Mesenchymal stem cell (in vitro differentiated cells and primary cell): Measurements from ENCODE around the gene SLC36A3.

Source experiments
- DNase-seq: peaks from one replicate; pipeline ENCODE4 v3.0.0-alpha.2; 2013
- H2AFZ ChIP-seq: one replicate; pipeline ENCODE4 v1.6.1; 2013; ENCODE audit warnings: low read depth, mild to moderate bottlenecking, control low read depth, inconsistent platforms, low read length, moderate library complexity
- H2AK5ac ChIP-seq: 2 replicates; pipeline ENCODE4 v1.6.1; 2013; ENCODE audit warnings: low read length, moderate library complexity, mild to moderate bottlenecking, inconsistent platforms; ENCODE audit not compliant: severe bottlenecking
- H2BK120ac ChIP-seq: one replicate; pipeline ENCODE4 v1.6.1; 2013; ENCODE audit warnings: low read depth, mild to moderate bottlenecking, inconsistent platforms, low read length, moderate library complexity
- H2BK12ac ChIP-seq, 2 experiments: one replicate each; pipeline ENCODE4 v1.6.1; 2013; ENCODE audit warnings: inconsistent platforms in 2 of 2, low read length in 2 of 2, mild to moderate bottlenecking in 2 of 2, moderate library complexity in 2 of 2, control low read depth in 1 of 2
- H2BK15ac ChIP-seq: one replicate; pipeline ENCODE4 v1.6.1; 2013; ENCODE audit warnings: mild to moderate bottlenecking, low read depth, inconsistent platforms; ENCODE audit not compliant: poor library complexity, severe bottlenecking
- H2BK5ac ChIP-seq: 2 replicates; pipeline ENCODE4 v1.6.1; 2013; ENCODE audit warnings: low read depth, mild to moderate bottlenecking, low read length, control low read depth, inconsistent platforms; ENCODE audit not compliant: poor library complexity, severe bottlenecking
- H3K14ac ChIP-seq, 2 experiments: one replicate each; pipeline ENCODE4 v1.6.1; 2013; ENCODE audit warnings: inconsistent platforms in 2 of 2, low read length in 2 of 2, control low read depth in 1 of 2, mild to moderate bottlenecking in 1 of 2, moderate library complexity in 1 of 2
- H3K18ac ChIP-seq, 2 experiments: one replicate each; pipeline ENCODE4 v1.6.1; 2013; ENCODE audit warnings: inconsistent platforms in 2 of 2, low read length in 2 of 2, control low read depth in 1 of 2, low read depth in 1 of 2, mild to moderate bottlenecking in 1 of 2
- H3K23ac ChIP-seq, 2 experiments: one replicate each; pipeline ENCODE4 v1.6.1; 2013; ENCODE audit warnings: inconsistent platforms in 2 of 2, low read length in 2 of 2, mild to moderate bottlenecking in 2 of 2, moderate library complexity in 2 of 2, control low read depth in 1 of 2
- H3K27ac ChIP-seq: 2 replicates; pipeline ENCODE4 v1.5.1; 2013; ENCODE audit warnings: mild to moderate bottlenecking, moderate library complexity, low read length, control low read depth, inconsistent platforms; ENCODE audit not compliant: poor library complexity, severe bottlenecking
- H3K27me3 ChIP-seq, 2 experiments: 2 replicates each; pipeline versions ENCODE4 v1.6.1 to v1.7.0; 2013; ENCODE audit warnings: low read length in 2 of 2, mild to moderate bottlenecking in 2 of 2, moderate library complexity in 2 of 2, control low read depth in 1 of 2, inconsistent platforms in 1 of 2; ENCODE audit not compliant: control insufficient read depth in 1 of 2, insufficient read depth in 1 of 2
- H3K36me3 ChIP-seq, 2 experiments: 2 replicates each; pipeline versions ENCODE4 v1.6.1 to v1.7.0; 2013; ENCODE audit warnings: low read length in 2 of 2, control low read depth in 1 of 2, inconsistent platforms in 1 of 2, low read depth in 1 of 2, mild to moderate bottlenecking in 1 of 2; ENCODE audit not compliant: insufficient read depth in 2 of 2, control insufficient read depth in 1 of 2
- H3K4ac ChIP-seq, 2 experiments: one replicate each; pipeline ENCODE4 v1.6.1; 2013; ENCODE audit warnings: inconsistent platforms in 2 of 2, low read length in 2 of 2, mild to moderate bottlenecking in 2 of 2, moderate library complexity in 2 of 2, control low read depth in 1 of 2, low read depth in 1 of 2
- H3K4me1 ChIP-seq: 2 replicates; pipeline ENCODE4 v1.6.1; 2013; ENCODE audit warnings: low read depth, low read length, control low read depth; ENCODE audit not compliant: control insufficient read depth, insufficient read depth
- H3K4me2 ChIP-seq: 2 replicates; pipeline ENCODE4 v1.6.1; 2013; ENCODE audit warnings: low read length, mild to moderate bottlenecking, inconsistent platforms; ENCODE audit not compliant: poor library complexity, severe bottlenecking
- H3K4me3 ChIP-seq, 2 experiments: 2 replicates each; pipeline versions ENCODE4 v1.5.1 to v1.7.0; 2013; ENCODE audit warnings: low read length in 2 of 2, mild to moderate bottlenecking in 2 of 2, control low read depth in 1 of 2, low read depth in 1 of 2; ENCODE audit not compliant: insufficient read depth in 1 of 2
- H3K79me1 ChIP-seq: replicated peaks from 2 replicates; pipeline ENCODE4 v1.6.1; 2013; ENCODE audit warnings: mild to moderate bottlenecking, control low read depth, low read length, inconsistent platforms; ENCODE audit not compliant: poor library complexity, severe bottlenecking
- H3K9ac ChIP-seq: 2 replicates; pipeline ENCODE4 v1.7.0; 2013; ENCODE audit warnings: mild to moderate bottlenecking, low read length, moderate library complexity
- H3K9me3 ChIP-seq: 2 replicates; pipeline ENCODE4 v1.7.0; 2013; ENCODE audit warnings: mild to moderate bottlenecking, low read length; ENCODE audit not compliant: control insufficient read depth
- H4K8ac ChIP-seq: one replicate; pipeline ENCODE4 v1.6.1; 2013; ENCODE audit warnings: inconsistent platforms, mild to moderate bottlenecking, low read length, moderate library complexity
- H4K91ac ChIP-seq: one replicate; pipeline ENCODE4 v1.6.1; 2013; ENCODE audit warnings: mild to moderate bottlenecking, low read length, inconsistent platforms
- WGBS: methylation state at CpG from one replicate; pipeline ENCODE4 v1.1.7; 2013; ENCODE audit warnings: mixed read lengths; 5-methylcytosine and 5-hydroxymethylcytosine counted together

The SLC36A3 gene

DNA sequence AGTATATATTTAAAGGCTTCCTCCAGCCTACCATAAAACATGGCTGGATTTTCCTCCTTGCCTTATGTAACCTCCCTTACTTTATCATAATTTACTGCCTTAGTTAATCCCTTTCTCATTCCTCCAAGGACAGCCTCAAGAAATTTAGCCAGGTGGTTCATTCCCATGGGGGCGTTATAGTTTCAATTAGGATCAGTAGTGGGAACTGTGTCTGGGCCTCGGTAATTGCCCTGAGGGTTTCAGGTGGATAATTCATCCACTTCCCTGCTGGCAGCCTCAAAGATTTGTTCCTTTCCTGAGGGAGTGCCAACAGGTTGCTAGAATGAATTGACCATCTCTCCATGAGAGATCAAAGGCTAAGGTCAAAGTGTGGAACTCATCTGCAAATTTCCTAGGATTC lies 54.9 kb downstream of the SLC36A3 start:
- Histone ChIP-seq H2BK12ac (no peak overlapping the region), H2AFZ (no peak overlapping the region), H3K27me3 (peaks cover 15 to 24% of the 10 kb centered on the region in 2 experiments), H3K36me3 (no peaks in the 10 kb centered on the region), H3K18ac (no peak overlapping the region), H2BK15ac (no peak overlapping the region), H3K9ac (no peak overlapping the region), H4K91ac (no peak overlapping the region), H3K9me3 (no peaks in the 10 kb centered on the region), H3K4me2 (no peak overlapping the region), H4K8ac (no peak overlapping the region), H3K14ac (no peak overlapping the region), H3K4ac (no peak overlapping the region), H3K23ac (no peak overlapping the region), H3K4me1 (peaks cover 2% of the 10 kb centered on the region), H2BK5ac (no peak overlapping the region), H3K4me3 (no peak overlapping the region), H3K27ac (no peak overlapping the region), H3K79me1 (peaks cover 4% of the 10 kb centered on the region), H2AK5ac (no peak overlapping the region), H2BK120ac (no peak overlapping the region)
- no peak for DNase-seq
- 82% methylated on average over 2 of the region's 2 CpGs for WGBS

GRCh38 chr5:151245680-151246219 lies 57.8 kb downstream of the SLC36A3 start:
- Histone ChIP-seq H2BK5ac (no peak overlapping the region), H3K23ac (no peak overlapping the region), H3K4me3 (no peak overlapping the region), H3K14ac (no peak overlapping the region), H3K4ac (no peak overlapping the region), H3K4me2 (no peak overlapping the region), H2BK15ac (no peak overlapping the region), H3K36me3 (no peaks in the 10 kb centered on the region), H3K9ac (no peak overlapping the region), H4K8ac (no peak overlapping the region), H3K27me3 (peaks cover 15 to 24% of the 10 kb centered on the region in 2 experiments), H4K91ac (no peak overlapping the region), H3K79me1 (no peaks in the 10 kb centered on the region), H2BK12ac (no peak overlapping the region), H3K27ac (no peak overlapping the region), H2BK120ac (no peak overlapping the region), H2AK5ac (no peak overlapping the region), H3K18ac (no peak overlapping the region), H3K4me1 (no peaks in the 10 kb centered on the region), H3K9me3 (no peaks in the 10 kb centered on the region), H2AFZ (no peak overlapping the region)
- WGBS, result 78% methylated on average over 1 of the region's 4 CpGs
- no peak for DNase-seq

DNA sequence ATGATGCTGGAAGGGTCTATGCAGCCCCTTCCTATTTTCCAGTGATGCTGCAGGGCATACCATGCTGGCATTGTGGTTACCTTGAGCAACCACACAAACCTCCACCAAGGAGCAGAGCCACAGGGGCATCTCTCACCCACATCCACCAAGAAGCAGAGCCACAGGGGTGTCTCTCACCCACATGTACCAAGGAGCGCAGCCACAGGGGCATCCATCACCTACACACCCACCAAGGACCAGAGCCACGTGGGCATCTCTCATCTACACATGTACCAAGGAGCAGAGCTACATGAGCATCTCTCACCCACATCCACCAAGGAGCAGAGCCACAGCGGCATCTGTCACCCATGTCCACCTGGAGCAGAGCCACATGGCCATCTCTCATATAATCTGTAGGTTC lies 59.4 kb downstream of the SLC36A3 start:
- no peak for DNase-seq
- no peaks in the 10 kb centered on the region for H3K9me3 ChIP-seq
- no peak overlapping the region for H3K4me3 ChIP-seq
- no peak overlapping the region for H3K18ac ChIP-seq
- H3K36me3 ChIP-seq, result no peaks in the 10 kb centered on the region
- H2BK15ac ChIP-seq, result no peak overlapping the region
- H3K9ac ChIP-seq, result no peak overlapping the region
- 80% methylated on average over 3 of the region's 3 CpGs for WGBS
- no peak overlapping the region for H3K4me2 ChIP-seq
- H3K4me1 ChIP-seq, result no peaks in the 10 kb centered on the region
- no peak overlapping the region for H3K27ac ChIP-seq
- no peak overlapping the region for H2BK120ac ChIP-seq
- no peak overlapping the region for H4K91ac ChIP-seq
- no peak overlapping the region for H2BK12ac ChIP-seq
- no peaks in the 10 kb centered on the region for H3K79me1 ChIP-seq
- H3K27me3 ChIP-seq, result peaks cover 14 to 24% of the 10 kb centered on the region in 2 experiments
- no peak overlapping the region for H2AK5ac ChIP-seq
- H3K4ac ChIP-seq, result no peak overlapping the region
- H4K8ac ChIP-seq, result no peak overlapping the region
- no peak overlapping the region for H2AFZ ChIP-seq
- H2BK5ac ChIP-seq, result no peak overlapping the region
- H3K23ac ChIP-seq, result no peak overlapping the region
- no peak overlapping the region for H3K14ac ChIP-seq

- Histone ChIP-seq H4K91ac (no peak overlapping the region), H2BK120ac (no peak overlapping the region), H2BK5ac (no peak overlapping the region), H2BK12ac (no peak overlapping the region), H2BK15ac (no peak overlapping the region), H4K8ac (no peak overlapping the region), H3K9ac (no peak overlapping the region), H3K27ac (no peak overlapping the region), H3K4me3 (no peak overlapping the region), H3K9me3 (no peaks in the 10 kb centered on the region), H3K4me2 (no peak overlapping the region), H3K23ac (no peak overlapping the region), H3K14ac (no peak overlapping the region), H3K4me1 (no peaks in the 10 kb centered on the region), H3K79me1 (no peaks in the 10 kb centered on the region), H2AK5ac (no peak overlapping the region), H3K4ac (no peak overlapping the region), H3K27me3 (peaks cover 15 to 26% of the 10 kb centered on the region in 2 experiments), H2AFZ (no peak overlapping the region), H3K18ac (no peak overlapping the region), H3K36me3 (no peaks in the 10 kb centered on the region)
- no peak for DNase-seq
- 92% methylated on average over 4 of the region's 4 CpGs for WGBS
Observed at GRCh38 chr5:151243564-151243963, 60.0 kb downstream of the SLC36A3 start.
